ENCODE data around the gene WASF2. TPM values are rescaled to one million over a fixed set of nuclear protein-coding genes. Genes with fewer than 3 reads are reported as not detected.

WASF2 gene
- total and polyA plus RNA-seq, 2 of the 13 experiments (the other 11 are each of a cell fraction or from before 2014, with no cell fraction given): 10.4 to 27.7 TPM

DNA sequence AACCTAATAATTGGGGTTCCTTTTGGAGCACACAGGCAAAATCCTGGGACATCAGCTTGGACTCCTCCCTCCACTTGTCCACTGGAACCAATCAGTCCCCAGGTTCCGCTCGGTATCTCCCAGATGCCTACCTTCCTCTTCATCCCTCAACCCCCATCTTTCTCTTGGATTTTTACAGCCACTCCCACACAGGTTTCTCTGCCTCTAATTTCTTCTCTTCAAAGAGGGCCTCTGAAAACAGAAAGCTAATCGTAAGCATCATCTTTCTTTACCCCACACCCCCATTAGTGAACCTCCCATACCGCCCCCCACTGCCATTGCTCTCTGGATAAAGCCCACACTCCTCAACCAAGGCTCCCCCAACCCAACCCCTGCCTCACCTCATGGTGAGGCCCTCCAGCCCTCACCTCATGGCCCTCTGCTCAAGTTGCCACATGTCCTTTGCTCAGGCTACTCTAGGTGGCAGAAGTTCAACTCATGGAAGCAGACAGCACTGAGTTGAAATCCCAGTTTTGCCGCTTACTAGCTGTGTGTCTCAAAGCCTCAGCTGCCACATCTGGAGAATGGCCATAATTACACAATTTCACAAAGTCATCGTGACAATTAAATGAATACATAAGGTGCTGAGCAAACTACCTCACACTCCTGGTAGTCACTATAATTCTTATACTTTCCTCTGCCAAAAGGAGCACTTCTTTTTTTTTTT, 18.1 kb upstream of the WASF2 start (continued):
- TF ChIP-seq STAG1 (CRISPR knock-in tag; IDR thresholded peaks at IDR 0.05) (peak; percentile 45; the same call in 1 of the 2 replicates), ZNF274 (CRISPR knock-in tag; IDR thresholded peaks at IDR 0.05) (no peak), ATRX (CRISPR knock-in tag; IDR thresholded peaks at IDR 0.05; ENCODE audit: borderline replicate concordance) (no peak), FOXA1 (IDR thresholded peaks at IDR 0.05) (no peak), FOXA1 (CRISPR knock-in tag; IDR thresholded peaks at IDR 0.05) (0 out of 2 replicates have a peak, but pooled peaks have one; percentile 5), MIXL1 (CRISPR knock-in tag; IDR thresholded peaks at IDR 0.05) (no peak), GPN1 (CRISPR knock-in tag; IDR thresholded peaks at IDR 0.05; ENCODE audit: borderline replicate concordance) (no peak), ZMYM3 (CRISPR knock-in tag; IDR thresholded peaks at IDR 0.05) (peak; percentile 93), KDM1A (CRISPR knock-in tag; IDR thresholded peaks at IDR 0.05) (peak; percentile 96), SAP130 (CRISPR knock-in tag; IDR thresholded peaks at IDR 0.05; ENCODE audit: low read depth) (peak; percentile 45; the same call in 1 of the 2 replicates), HOXD1 (CRISPR knock-in tag; IDR thresholded peaks at IDR 0.05) (no peak), TEAD3 (CRISPR knock-in tag; optimal IDR thresholded peaks at IDR 0.05; ENCODE audit: borderline replicate concordance) (peak; percentile 26), MAZ (IDR thresholded peaks at IDR 0.05; ENCODE audit: borderline replicate concordance, low read depth, low read length) (no peak), MAZ (CRISPR knock-in tag; IDR thresholded peaks at IDR 0.05; ENCODE audit: low read depth) (no peak), MYC (CRISPR knock-in tag; IDR thresholded peaks at IDR 0.05; ENCODE audit: borderline replicate concordance) (peak; percentile 71; the same call in 1 of the 2 replicates), ZNF431 (CRISPR knock-in tag; IDR thresholded peaks at IDR 0.05; ENCODE audit: borderline replicate concordance, low read depth) (no peak), ZNF737 (CRISPR knock-in tag; IDR thresholded peaks at IDR 0.05; ENCODE audit: borderline replicate concordance) (no peak)
- TF ChIP-seq, protein P1, sequence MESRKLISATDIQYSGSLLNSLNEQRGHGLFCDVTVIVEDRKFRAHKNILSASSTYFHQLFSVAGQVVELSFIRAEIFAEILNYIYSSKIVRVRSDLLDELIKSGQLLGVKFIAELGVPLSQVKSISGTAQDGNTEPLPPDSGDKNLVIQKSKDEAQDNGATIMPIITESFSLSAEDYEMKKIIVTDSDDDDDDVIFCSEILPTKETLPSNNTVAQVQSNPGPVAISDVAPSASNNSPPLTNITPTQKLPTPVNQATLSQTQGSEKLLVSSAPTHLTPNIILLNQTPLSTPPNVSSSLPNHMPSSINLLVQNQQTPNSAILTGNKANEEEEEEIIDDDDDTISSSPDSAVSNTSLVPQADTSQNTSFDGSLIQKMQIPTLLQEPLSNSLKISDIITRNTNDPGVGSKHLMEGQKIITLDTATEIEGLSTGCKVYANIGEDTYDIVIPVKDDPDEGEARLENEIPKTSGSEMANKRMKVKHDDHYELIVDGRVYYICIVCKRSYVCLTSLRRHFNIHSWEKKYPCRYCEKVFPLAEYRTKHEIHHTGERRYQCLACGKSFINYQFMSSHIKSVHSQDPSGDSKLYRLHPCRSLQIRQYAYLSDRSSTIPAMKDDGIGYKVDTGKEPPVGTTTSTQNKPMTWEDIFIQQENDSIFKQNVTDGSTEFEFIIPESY (CRISPR knock-in tag; IDR thresholded peaks at IDR 0.05): 0 out of 2 replicates have a peak, but pooled peaks have one; percentile 17
- TF ChIP-seq, protein P2, sequence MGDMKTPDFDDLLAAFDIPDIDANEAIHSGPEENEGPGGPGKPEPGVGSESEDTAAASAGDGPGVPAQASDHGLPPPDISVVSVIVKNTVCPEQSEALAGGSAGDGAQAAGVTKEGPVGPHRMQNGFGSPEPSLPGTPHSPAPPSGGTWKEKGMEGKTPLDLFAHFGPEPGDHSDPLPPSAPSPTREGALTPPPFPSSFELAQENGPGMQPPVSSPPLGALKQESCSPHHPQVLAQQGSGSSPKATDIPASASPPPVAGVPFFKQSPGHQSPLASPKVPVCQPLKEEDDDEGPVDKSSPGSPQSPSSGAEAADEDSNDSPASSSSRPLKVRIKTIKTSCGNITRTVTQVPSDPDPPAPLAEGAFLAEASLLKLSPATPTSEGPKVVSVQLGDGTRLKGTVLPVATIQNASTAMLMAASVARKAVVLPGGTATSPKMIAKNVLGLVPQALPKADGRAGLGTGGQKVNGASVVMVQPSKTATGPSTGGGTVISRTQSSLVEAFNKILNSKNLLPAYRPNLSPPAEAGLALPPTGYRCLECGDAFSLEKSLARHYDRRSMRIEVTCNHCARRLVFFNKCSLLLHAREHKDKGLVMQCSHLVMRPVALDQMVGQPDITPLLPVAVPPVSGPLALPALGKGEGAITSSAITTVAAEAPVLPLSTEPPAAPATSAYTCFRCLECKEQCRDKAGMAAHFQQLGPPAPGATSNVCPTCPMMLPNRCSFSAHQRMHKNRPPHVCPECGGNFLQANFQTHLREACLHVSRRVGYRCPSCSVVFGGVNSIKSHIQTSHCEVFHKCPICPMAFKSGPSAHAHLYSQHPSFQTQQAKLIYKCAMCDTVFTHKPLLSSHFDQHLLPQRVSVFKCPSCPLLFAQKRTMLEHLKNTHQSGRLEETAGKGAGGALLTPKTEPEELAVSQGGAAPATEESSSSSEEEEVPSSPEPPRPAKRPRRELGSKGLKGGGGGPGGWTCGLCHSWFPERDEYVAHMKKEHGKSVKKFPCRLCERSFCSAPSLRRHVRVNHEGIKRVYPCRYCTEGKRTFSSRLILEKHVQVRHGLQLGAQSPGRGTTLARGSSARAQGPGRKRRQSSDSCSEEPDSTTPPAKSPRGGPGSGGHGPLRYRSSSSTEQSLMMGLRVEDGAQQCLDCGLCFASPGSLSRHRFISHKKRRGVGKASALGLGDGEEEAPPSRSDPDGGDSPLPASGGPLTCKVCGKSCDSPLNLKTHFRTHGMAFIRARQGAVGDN (CRISPR knock-in tag; IDR thresholded peaks at IDR 0.05): peak; percentile 32; the same call in 1 of the 2 replicates
- TF ChIP-seq, protein P3, sequence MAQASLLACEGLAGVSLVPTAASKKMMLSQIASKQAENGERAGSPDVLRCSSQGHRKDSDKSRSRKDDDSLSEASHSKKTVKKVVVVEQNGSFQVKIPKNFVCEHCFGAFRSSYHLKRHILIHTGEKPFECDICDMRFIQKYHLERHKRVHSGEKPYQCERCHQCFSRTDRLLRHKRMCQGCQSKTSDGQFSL (CRISPR knock-in tag; IDR thresholded peaks at IDR 0.05): 0 out of 2 replicates have a peak, but pooled peaks have one; percentile 44
